Ovary (tissue), 9 donors: ENCODE results near the gene SFMBT2. TPM values are rescaled to one million over a fixed set of nuclear protein-coding genes. Genes with fewer than 3 reads are reported as not detected.

Source experiments
- DNase-seq, 5 donors: peaks; one replicate each; pipeline ENCODE4 v3.0.0-alpha.2; 2019 to 2020
- H3K27ac ChIP-seq, 2 donors: fragments of 200-600 bp; one replicate each; pipeline versions ENCODE4 v1.5.1 to v1.8.0; 2019 to 2022
- H3K27me3 ChIP-seq: fragments of 200-600 bp; one replicate; pipeline ENCODE4 v1.8.0; 2022
- H3K36me3 ChIP-seq: fragments of 200-600 bp; sonication (generic); one replicate; pipeline ENCODE4 v1.5.1; 2019
- H3K4me1 ChIP-seq: one replicate; pipeline ENCODE4 v1.8.1; 2013; ENCODE audit warnings: mild to moderate bottlenecking, moderate library complexity; ENCODE audit not compliant: insufficient read depth
- H3K4me3 ChIP-seq: fragments of 200-600 bp; sonication (generic); one replicate; pipeline ENCODE4 v1.5.1; 2017
- H3K9me3 ChIP-seq, 2 donors: fragments of 200-600 bp in 1 of 2; sonication (generic) in 1 of 2; one replicate each; pipeline versions ENCODE4 v1.5.1 to v1.8.1; 2013 to 2019; ENCODE audit warnings: mild to moderate bottlenecking in 1 of 2, moderate library complexity in 1 of 2
- CTCF ChIP-seq, 3 donors: fragments of 450-650 bp in 2 of 3; fragments of 200-600 bp in 1 of 3; IDR thresholded peaks; one replicate each; pipeline versions ENCODE4 v1.5.1 to v1.8.0; 2016 to 2022; ENCODE audit warnings: antibody characterized with exemption in 3 of 3, mild to moderate bottlenecking in 1 of 3
- EP300 ChIP-seq: sonication (generic); formaldehyde crosslinking; IDR thresholded peaks from one replicate; pipeline ENCODE4 v1.6.1; 2017; ENCODE audit warnings: antibody characterized with exemption
- POLR2A ChIP-seq: fragments of 450-650 bp; IDR thresholded peaks from one replicate; pipeline ENCODE4 v1.6.1; 2017; ENCODE audit warnings: antibody characterized with exemption, mild to moderate bottlenecking, moderate library complexity
- WGBS, 3 donors: extraction: QIAGEN DNeasy Blood & Tissue Kit in 1 of 3; methylation state at CpG; one replicate each; pipeline versions ENCODE4 v1.1.5 to v1.1.7; 2013 to 2017; 5-methylcytosine and 5-hydroxymethylcytosine counted together
- intact Hi-C, 4 donors: fragments of 100-400 bp; cut with DNase I; formaldehyde crosslinking; loops; one replicate each; pipeline versions ENCODE4 v1.11.0 to v1.15.1; 2022 to 2023
- polyA plus RNA-seq, 2 donors: library from polyadenylated mRNA; stranded (reverse); fragments of 200-250 nt in 1 of 2; fragments of 350-450 nt in 1 of 2; fragmentation: Illumina TruSeq in 1 of 2; extraction: RNeasy Lipid Tissue Mini Kit (QIAGEN cat#74804) in 1 of 2; gene quantifications; one replicate each; pipeline ENCODE4 v1.2.3, GENCODE V29; 2013 to 2014
- total RNA-seq, 7 donors: library from RNA; depleted of rRNA in 2 of 7; stranded (reverse); fragments of >200 nt in 2 of 7; fragmentation: NEBNext Ultra II Directional in 3 of 7; extraction: Animal tissue kit (Norgen Biotek cat#: 25700) in 3 of 7; gene quantifications; one replicate each; pipeline versions ENCODE4 v1.1.0 to v1.2.4, GENCODE V29; 2016 to 2023
- donor health status: DM: no; HTN: no; CAD: no; lungs with moderate emphysema.
- donor health status: DM: no; HTN: no; CAD: no.
- donor health status: Bipolar disorder and iron deficiency.
- donor health status: DM: yes; HTN: yes; CAD: no.
- donor health status: DM: no; HTN: no; CAD: no.
- donor health status: DM: yes; HTN: yes; CAD: no.

SFMBT2 gene
- total and polyA plus RNA-seq, 9 donors: 5.0 to 28.1 (median 17.8) TPM

DNA sequence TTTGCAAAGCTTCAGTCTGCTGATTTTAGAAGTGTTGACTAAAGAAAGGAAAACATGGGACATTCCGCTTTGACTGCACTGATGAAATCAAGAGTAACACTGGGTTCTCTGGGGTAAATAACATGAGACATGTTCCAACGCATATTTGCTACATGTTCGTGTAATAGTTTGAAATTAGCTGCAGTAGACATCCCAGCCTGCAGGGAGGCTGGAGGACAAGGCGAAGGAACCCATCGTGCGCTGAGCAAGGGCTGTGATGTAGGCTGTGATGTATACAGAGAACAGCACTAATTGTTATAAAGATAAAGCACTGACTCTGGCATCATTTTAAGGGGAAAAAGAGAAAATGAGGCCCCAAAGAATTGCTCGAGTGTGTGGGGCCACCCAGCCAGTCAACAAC is 40.3 kb downstream of the SFMBT2 start:
- H3K4me3 ChIP-seq: no peak overlapping the region
- H3K9me3 ChIP-seq: no peaks in the 10 kb centered on the region
- intact Hi-C loops: no loop called here
- H3K36me3 ChIP-seq: peaks cover 2% of the 10 kb centered on the region
- DNase-seq: no peak
- WGBS, 3 donors: 94 to 95% (median 94%) methylated on average over 7 of the region's 7 CpGs
- no peaks in the 10 kb centered on the region for H3K27me3 ChIP-seq
- TF ChIP-seq CTCF (IDR thresholded peaks at IDR 0.05) (no peak), EP300 (no peak), POLR2A (no peak)
- H3K27ac ChIP-seq: no peak overlapping the region
- no peaks in the 10 kb centered on the region for H3K4me1 ChIP-seq

DNA sequence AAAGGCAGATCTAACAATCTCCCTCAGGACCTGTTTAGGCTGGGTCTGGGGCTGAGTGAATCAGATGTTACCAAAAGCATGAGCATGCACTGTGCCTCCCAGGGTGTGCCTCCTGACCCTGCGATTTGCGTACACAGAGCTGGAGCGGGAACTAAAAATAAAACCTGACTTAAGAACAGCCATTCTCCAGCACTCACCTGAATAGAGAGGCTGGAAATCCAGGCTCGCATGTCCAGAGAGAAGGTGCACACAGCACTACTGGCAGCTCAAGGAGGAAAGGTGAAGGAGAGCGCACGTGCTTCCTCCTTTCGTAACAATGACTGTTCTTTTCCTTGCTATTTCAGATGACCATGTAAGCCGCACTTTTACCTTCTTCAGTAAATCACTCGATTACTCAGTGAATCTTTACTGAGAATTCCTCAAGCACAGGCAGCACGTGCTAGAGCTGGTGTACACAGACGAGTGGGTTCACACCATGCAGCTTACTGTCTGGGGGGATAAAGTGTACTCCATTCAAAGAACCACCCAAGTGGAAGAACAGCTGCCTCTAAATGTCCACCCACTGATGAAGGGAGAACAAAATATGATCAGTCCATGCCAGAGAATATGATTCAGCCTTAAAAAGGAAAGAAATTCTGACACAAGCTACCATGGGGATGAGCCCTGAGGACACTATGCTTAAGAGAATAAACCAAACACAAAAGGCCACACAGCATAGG is 45.6 kb downstream of the SFMBT2 start:
- no peaks in the 10 kb centered on the region for H3K4me1 ChIP-seq
- no peaks in the 10 kb centered on the region for H3K27me3 ChIP-seq
- no peak overlapping the region for H3K4me3 ChIP-seq
- H3K36me3 ChIP-seq: no peaks in the 10 kb centered on the region
- WGBS, 3 donors: 84 to 91% (median 88%) methylated on average over 11 of the region's 11 CpGs
- H3K9me3 ChIP-seq: no peaks in the 10 kb centered on the region
- no peak overlapping the region for H3K27ac ChIP-seq
- TF ChIP-seq EP300: no peak
- no peak for TF ChIP-seq POLR2A
- TF ChIP-seq CTCF (IDR thresholded peaks at IDR 0.05): no peak
- DNase-seq: no peak
- intact Hi-C loops: no loop called here

- TF ChIP-seq POLR2A: no peak
- DNase-seq: no peak
- Histone ChIP-seq H3K27ac (no peak overlapping the region), H3K4me1 (no peaks in the 10 kb centered on the region), H3K4me3 (no peak overlapping the region), H3K36me3 (no peaks in the 10 kb centered on the region), H3K9me3 (no peaks in the 10 kb centered on the region), H3K27me3 (no peaks in the 10 kb centered on the region)
- WGBS, 3 donors: 83 to 92% (median 86%) methylated on average over 6 of the region's 6 CpGs
- intact Hi-C loops: no loop called here
These were observed 46.4 kb downstream of the SFMBT2 start for GRCh38 chr10:7364474-7364873.

- no peaks in the 10 kb centered on the region for H3K27me3 ChIP-seq
These were observed 47.1 kb downstream of the SFMBT2 start for GRCh38 chr10:7363700-7364099.

More at GRCh38 chr10:7363700-7364099, 47.1 kb downstream of the SFMBT2 start:
- Histone ChIP-seq H3K4me1 (no peaks in the 10 kb centered on the region), H3K27ac (no peak overlapping the region), H3K36me3 (no peaks in the 10 kb centered on the region), H3K9me3 (no peaks in the 10 kb centered on the region), H3K4me3 (no peak overlapping the region)
- TF ChIP-seq EP300 (no peak), CTCF (IDR thresholded peaks at IDR 0.05) (no peak), POLR2A (no peak)
- 95 to 98% (median 97%) methylated on average over 6 of the region's 6 CpGs for WGBS, 3 donors
- intact Hi-C loops: no loop called here
- DNase-seq: no peak
